ENCODE measurements around the gene GDF15.

The GDF15 gene

DNA sequence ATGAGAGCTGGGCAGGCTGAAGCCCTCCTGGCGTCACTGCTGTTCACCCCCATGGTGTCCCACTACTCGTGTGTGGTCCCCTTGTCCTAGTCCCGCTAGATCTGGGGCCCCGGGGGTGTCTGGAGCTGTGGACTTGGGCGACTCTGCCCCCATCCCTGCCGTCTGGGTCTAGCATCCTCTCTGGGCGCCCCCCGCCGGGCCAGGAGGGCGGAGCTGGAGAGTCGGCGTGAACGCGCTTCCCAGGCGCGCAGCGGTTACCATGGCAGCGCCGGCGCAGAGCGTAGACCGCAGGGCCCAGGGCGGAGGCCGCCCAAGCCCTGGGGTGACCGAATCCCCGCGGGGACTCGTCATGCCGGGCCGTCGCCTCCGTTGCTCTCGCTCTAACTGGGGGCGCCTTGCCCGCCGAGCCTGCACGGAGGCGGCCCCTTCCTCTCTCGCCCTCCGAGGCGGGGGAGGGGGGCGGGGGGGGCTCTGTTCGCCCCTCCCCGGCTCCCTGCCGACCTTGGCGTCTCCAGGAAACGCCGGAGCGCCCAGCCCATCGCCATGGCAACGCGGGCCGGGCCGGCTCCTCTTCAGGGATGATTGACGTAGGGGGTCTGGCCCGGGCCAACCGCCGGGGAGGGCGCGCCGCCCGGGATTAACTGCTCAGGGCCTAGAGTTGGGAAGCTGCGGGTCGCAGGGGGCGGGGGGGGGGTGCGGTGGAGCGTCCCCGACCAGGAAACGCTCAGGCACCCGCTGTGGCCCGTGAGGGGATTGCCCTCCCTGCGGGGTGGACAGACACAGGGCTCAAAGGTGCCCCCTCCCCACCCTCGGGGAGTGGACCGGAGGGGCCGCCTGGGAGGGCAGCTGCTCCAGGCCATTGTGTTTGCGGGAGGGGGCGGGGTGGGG is 43.1 kb downstream of the GDF15 start:
- peak; percentile 56 to 71 for DNase-seq (ENCODE audit: low read depth in 1 of 2, low spot score in 1 of 2)

DNA sequence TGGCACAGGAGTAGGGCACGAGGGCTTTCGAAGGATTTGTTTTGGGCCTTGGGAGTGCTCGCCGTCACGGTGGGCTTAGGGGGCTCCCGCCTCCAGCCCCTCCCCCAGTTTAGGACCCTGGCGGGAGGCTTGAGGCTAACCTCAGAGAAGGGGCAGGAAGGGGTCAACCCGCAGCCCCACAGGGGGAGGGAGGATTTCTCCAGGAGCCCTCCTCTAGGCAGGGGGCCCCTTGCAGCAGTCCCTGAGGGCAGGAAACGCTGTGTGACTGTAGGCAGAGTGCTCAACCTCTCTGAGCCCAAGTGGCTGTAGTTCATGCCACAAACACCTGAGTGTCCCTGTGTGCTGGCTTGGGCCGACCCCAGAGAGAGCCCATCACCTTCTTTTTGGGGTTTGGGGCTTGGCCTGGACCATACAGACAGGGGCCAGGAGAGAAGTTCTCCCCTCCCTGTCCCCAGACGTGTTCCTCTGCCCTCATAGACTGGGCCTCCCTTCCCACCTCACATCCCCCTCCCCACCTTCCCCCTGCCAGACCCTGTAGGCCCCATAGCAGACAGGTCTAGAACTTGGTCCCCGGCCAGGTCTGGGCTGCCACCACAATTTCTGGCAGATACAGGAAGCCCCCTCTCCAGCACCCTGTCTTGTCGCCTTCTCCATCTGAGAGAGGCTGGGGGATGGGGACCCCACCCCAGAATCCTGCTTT is 43.9 kb downstream of the GDF15 start:
- no peak for DNase-seq (ENCODE audit: low read depth in 1 of 2, low spot score in 1 of 2)

- no peak for DNase-seq (ENCODE audit: low read depth in 1 of 2, low spot score in 1 of 2)
These were observed 44.6 kb downstream of the GDF15 start for GRCh38 chr19:18430417-18431144.

DNA sequence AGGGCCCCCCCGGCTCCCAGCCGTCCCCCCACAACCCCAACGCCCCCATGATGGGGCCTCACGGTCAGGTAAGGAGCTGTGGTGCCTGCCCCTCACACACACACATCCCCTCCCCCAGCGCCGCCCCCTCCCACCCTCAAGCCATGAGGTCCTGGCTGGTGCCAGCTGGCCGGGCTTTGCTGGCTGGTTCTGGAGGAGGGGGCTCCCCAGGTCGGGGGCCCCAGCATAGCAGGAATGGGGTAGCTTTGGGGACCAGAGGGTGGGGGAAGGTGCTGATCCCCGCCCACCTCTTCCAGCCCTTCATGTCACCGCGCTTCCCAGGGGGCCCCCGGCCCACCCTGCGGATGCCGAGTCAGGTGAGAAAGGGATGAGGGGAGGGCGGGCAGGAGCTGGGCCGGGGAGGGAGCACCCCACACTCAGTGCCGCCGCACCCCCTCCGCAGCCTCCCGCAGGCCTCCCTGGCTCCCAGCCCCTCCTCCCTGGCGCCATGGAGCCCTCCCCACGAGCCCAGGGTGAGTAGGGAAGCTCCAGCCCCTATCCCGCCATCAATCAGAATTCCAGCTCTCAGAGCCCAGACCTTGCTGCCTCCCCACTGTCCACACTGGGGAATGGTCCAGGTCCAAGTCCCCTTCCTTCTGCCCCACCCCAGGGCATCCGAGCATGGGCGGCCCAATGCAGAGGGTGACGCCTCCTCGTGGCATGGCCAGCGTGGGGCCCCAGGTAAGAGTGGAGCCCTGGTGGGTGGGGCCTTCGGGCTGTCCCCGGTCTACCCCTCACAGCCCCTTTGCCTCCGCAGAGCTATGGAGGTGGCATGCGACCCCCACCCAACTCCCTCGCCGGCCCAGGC is 45.6 kb downstream of the GDF15 start:
- no peak for DNase-seq (ENCODE audit: low read depth in 1 of 2, low spot score in 1 of 2)

GRCh38 chr19:18432275-18433014 is 46.5 kb downstream of the GDF15 start:
- no peak for DNase-seq (ENCODE audit: low read depth in 1 of 2, low spot score in 1 of 2)

GRCh38 chr19:18433015-18433691 is 47.2 kb downstream of the GDF15 start:
- no peak for DNase-seq (ENCODE audit: low read depth in 1 of 2, low spot score in 1 of 2)

DNA sequence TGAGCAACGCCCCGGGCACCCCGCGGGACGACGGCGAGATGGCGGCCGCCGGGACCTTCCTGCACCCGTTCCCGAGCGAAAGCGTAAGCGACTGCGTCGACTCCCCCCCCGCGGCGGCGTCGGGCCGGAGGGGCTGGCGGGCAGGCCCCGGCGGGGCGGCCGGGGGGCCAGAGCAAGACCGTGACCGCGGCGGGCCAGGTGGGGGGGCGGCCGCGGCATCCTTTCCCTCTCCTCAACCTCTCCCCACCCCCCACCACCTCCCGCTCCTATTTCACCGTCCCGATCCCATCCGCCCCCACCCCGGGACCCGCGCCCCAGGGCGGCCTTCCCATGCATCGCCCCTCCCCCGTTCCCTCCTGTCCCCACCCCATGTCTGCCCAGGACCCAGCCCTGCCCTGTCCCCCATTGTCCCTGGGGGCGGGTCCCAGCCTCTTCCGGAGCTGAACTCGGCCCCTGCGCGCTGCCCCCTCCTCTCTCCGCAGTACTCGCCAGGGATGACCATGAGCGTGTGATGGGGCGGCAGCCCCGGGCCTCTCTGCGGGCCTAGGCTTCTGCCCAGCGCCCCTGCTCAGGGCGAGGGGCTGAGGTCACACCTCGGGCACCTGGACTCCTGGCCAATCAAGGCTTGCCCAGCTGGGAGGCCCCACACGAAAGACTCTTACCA is 47.9 kb downstream of the GDF15 start:
- no peak for DNase-seq (ENCODE audit: low read depth in 1 of 2, low spot score in 1 of 2)

DNA sequence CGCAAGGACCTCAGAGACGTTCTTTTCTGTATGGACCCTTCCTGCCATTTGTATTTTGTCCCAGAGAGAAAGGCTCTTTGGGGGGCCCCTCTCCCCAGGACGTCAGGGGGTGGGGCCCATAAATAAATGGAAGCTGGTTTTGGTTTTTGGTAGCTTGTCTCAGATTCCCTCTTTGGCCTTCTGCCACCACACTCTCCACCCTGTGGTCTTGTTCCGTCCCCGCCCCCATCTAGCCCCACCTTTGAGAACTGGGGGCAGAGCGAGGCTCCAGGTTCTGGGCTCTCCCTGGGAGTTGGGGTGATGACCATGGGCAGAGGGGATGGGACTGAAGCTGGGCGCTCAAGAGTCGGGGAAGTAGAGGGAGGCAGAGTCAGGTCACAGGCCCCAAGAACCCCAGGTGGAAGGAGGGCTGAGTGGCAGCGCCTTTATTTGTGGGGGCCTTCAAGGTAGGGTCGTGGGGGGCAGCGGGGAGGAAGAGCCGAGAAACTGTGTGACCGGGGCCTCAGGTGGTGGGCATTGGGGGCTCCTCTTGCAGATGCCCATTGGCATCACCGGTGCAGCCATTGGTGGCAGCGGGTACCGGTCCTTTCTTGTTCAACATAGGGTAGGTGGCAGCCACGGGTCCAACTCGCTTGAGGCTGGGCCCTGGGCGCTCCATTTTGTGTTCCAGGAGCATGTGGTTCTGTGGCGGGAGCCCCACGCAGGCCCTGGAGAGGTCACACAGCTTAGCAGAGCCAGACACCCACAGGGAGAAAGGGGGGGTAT is 48.6 kb downstream of the GDF15 start:
- DNase-seq (ENCODE audit: low read depth in 1 of 2, low spot score in 1 of 2) = no peak

- DNase-seq (ENCODE audit: low read depth in 1 of 2, low spot score in 1 of 2) = no peak
These were observed 49.4 kb downstream of the GDF15 start for GRCh38 chr19:18435178-18435841.

GRCh38 chr19:18435842-18436670 is 50.1 kb downstream of the GDF15 start:
- no peak for DNase-seq (ENCODE audit: low read depth in 1 of 2, low spot score in 1 of 2)

DNA sequence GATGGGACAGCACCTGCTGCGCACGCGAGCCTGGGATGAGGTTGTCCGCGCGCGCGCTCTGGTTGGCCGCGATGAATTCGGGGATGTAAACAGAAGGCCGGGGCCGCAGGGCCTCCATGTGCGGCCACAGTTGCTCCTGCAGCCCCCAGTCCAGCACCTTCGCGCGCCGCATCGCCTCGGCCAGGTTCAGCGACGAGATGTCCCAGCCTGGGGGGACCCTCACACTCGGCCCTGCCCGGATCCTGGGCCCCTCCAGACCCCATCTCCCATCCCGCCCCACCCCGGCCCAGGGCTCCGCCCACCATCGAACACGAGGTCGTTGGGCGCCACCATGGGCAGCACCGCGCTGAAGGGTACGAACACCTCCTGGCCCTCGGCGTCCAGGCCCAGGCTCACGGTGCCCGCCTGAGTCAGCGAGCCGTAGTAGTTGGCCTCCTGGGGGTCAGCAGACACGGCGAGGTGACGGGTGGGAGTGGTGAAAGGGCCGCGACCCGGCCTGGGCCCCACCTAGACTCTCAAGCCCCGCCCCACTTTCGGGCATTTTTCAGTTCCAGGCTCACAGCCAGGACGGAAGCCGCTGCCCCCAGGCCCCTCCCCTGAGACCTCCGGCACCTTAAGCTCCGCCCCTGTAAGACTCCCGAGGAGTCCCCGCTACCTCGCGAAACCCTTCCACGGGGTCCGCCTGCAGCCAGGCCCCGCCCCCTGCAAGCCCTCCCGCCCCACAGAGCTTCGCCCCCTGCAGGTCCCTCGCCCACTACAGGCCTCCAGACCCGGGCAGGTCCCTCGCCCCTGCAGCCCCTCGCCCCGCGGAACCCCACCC is 50.9 kb downstream of the GDF15 start:
- peak; percentile 51 to 58 for DNase-seq (ENCODE audit: low read depth in 1 of 2, low spot score in 1 of 2)

- no peak for DNase-seq (ENCODE audit: low read depth in 1 of 2, low spot score in 1 of 2)
These were observed 51.8 kb downstream of the GDF15 start, which contains the start of gene ISYNA1 for GRCh38 chr19:18437491-18438330. ISYNA1 (minus strand) TSS chr19:18438133; CDS start chr19:18437979, 154 bp downstream.

DNA sequence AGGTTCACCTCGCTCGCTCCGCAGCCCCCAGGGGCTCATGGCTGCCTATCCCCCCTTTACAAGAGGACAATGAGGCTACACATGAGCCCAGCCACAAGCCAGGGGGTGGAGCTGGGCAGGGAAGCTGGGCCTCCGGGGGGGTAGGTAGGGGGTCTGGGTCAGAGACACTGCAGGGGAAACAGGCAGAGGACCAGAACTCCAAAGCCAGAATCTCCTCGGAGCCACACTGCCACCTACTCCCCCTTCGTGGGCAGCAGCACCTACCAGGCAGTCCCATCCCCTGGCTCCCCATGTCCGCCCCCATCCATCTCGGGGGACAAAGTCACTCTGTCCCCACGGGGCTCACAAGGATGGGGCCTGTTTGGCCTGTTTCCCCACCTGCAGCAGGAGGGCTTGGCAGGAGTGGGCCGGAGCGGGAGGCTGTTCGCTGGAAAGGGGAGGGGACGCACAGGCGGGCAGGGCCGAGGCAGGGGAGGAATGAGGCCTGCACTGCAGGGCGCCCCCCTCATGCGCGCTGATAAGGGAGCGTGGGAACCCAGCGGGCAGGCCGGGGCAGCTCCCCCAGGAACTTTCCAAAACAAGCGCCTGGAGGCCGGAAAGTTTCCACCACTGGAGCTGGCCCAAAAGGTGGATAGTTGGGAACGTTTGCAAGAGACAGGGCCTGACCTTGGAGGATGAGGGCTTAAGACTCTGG is 52.5 kb downstream of the GDF15 start:
- DNase-seq (ENCODE audit: low read depth in 1 of 2, low spot score in 1 of 2) = no peak

Measured in stimulated activated CD4-positive, alpha-beta T cell treated with anti-CD3 and anti-CD28 coated beads, Interleukin-15, amount 100 ng/mL, for 1 hour (primary cell).